ENCODE results near the gene BCAS4. TPM values are rescaled to one million over a fixed set of nuclear protein-coding genes. Genes with fewer than 3 reads are reported as not detected.

BCAS4 gene
- total RNA-seq, 3 donors from 2014 or later (not counting 1 experiment from before 2014, with no cell fraction given), result 7.7 to 13.5 (median 10.5) TPM

DNA sequence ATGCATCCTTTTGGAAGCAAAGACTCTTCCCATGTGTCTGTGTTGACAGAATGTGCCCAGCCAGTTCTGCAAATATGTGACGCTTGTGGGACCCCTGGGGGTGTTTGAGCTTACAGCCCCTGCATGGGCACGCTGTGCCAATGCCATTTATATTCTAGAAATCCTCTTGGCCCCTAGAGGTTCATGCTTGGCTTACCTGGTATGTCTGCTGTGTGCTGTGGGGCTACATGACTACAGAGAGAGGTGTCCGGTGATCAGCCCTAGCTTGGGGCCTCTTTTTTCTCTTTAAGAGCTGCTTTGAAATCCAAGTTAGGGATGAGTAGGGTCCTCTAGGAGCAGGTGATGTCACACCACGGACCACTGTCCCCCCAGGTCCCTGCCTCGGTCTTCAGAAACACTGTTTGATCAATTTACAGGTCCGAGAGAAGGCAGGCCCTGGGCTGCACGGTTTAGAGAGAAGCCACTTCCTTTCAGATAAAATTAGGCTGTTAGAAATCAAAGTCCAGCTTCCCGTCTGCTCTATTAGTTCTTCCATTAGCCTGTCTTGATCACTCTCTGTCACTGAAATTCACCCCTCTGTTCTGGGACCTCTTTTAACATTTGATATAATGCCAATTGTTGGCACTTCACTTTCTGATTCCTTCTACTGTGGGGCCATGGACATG is 26.5 kb downstream of the BCAS4 start:
- peaks cover 0 to 2% of the 10 kb centered on the region in 2 donors for H3K9me3 Mint-ChIP-seq
- no peaks in the 10 kb centered on the region for H3K36me3 Mint-ChIP-seq
- Histone ChIP-seq H3K4me1 (ENCODE audit: control insufficient read depth, insufficient read depth, low read length) (peaks cover 44% of the 10 kb centered on the region), H3K36me3 (ENCODE audit: control insufficient read depth, insufficient read depth, low read length) (no peaks in the 10 kb centered on the region), H3K9me3 (ENCODE audit: control insufficient read depth, insufficient read depth, low read length) (no peaks in the 10 kb centered on the region), H3K27ac (ENCODE audit: low read length) (peak overlapping the region; percentile 50), H3K27me3 (ENCODE audit: control insufficient read depth, insufficient read depth, low read length) (no peaks in the 10 kb centered on the region), H3K4me3 (ENCODE audit: low read length) (no peak overlapping the region)
- no peak overlapping the region for H3K4me3 Mint-ChIP-seq
- ATAC-seq (no peak), DNase-seq (no peak)
- H3K27me3 Mint-ChIP-seq (ENCODE audit: low read depth in 2 of 2), result no peaks in the 10 kb centered on the region
- H3K4me1 Mint-ChIP-seq, result peaks cover 39 to 41% of the 10 kb centered on the region in 2 donors
- TF ChIP-seq, protein P1, sequence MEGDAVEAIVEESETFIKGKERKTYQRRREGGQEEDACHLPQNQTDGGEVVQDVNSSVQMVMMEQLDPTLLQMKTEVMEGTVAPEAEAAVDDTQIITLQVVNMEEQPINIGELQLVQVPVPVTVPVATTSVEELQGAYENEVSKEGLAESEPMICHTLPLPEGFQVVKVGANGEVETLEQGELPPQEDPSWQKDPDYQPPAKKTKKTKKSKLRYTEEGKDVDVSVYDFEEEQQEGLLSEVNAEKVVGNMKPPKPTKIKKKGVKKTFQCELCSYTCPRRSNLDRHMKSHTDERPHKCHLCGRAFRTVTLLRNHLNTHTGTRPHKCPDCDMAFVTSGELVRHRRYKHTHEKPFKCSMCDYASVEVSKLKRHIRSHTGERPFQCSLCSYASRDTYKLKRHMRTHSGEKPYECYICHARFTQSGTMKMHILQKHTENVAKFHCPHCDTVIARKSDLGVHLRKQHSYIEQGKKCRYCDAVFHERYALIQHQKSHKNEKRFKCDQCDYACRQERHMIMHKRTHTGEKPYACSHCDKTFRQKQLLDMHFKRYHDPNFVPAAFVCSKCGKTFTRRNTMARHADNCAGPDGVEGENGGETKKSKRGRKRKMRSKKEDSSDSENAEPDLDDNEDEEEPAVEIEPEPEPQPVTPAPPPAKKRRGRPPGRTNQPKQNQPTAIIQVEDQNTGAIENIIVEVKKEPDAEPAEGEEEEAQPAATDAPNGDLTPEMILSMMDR (IDR thresholded peaks at IDR 0.05), result no peak
- intact Hi-C loops (cut with micrococcal nuclease), result no loop called here
- 55% methylated on average over 8 of the region's 8 CpGs for WGBS (ENCODE audit: insufficient coverage)
- peak overlapping the region; percentile 74 to 80 for H3K27ac Mint-ChIP-seq

DNA sequence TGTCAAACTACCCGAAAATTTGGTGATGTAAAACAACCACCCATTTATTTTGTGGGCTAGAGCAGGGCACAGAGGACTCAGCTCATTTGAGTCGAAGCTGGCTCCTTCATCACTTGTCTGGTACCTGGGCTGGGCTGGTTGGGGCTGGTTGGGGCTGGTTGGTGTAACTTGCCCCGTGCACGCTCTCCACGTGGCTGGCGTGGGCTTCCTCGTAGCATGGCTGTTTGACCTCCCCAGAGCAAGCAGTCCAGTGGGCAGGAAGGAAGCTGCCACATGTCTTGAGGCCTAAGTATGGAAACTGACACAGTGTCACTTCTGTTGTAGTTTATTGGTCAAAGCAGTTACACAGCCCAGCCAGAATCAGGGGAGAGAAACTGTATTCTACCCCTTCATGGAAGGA is 27.1 kb downstream of the BCAS4 start:
- H3K9me3 Mint-ChIP-seq, result peaks cover 0 to 2% of the 10 kb centered on the region in 2 donors
- H3K27me3 ChIP-seq (ENCODE audit: control insufficient read depth, insufficient read depth, low read length), result no peaks in the 10 kb centered on the region
- H3K36me3 Mint-ChIP-seq, result no peaks in the 10 kb centered on the region
- peak overlapping the region; percentile 74 to 80 for H3K27ac Mint-ChIP-seq
- H3K4me3 ChIP-seq (ENCODE audit: low read length), result no peak overlapping the region
- no peak overlapping the region for H3K4me3 Mint-ChIP-seq
- TF ChIP-seq, protein P1 (IDR thresholded peaks at IDR 0.05), result no peak
- 43% methylated on average over 7 of the region's 7 CpGs for WGBS (ENCODE audit: insufficient coverage)
- ATAC-seq (no peak), DNase-seq (no peak)
- intact Hi-C loops (cut with micrococcal nuclease), result no loop called here
- no peaks in the 10 kb centered on the region for H3K9me3 ChIP-seq (ENCODE audit: control insufficient read depth, insufficient read depth, low read length)
- H3K4me1 ChIP-seq (ENCODE audit: control insufficient read depth, insufficient read depth, low read length), result peaks cover 44% of the 10 kb centered on the region
- H3K36me3 ChIP-seq (ENCODE audit: control insufficient read depth, insufficient read depth, low read length), result no peaks in the 10 kb centered on the region
- H3K27ac ChIP-seq (ENCODE audit: low read length), result peak overlapping the region; percentile 50
- H3K4me1 Mint-ChIP-seq, result peaks cover 39 to 41% of the 10 kb centered on the region in 2 donors
- no peaks in the 10 kb centered on the region for H3K27me3 Mint-ChIP-seq (ENCODE audit: low read depth in 2 of 2)

DNA sequence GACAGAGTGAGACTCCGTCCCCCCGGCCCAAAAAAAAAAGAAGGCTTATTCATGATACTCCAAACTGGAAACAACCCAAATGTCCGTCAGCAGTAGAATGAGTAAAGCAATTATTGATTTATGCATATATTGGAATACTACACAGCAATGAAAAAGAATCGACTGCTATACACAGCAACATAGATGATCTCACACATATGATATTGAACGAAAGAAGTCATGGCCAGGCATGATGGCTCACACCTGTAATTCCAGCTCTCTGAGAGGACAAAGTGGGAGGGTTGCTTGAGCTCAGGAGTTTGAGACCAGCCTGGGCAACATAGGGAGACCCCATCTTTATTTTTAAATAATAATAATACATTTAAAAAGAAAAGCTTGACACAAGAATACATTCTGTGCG is 28.5 kb downstream of the BCAS4 start:
- Histone ChIP-seq H3K27me3 (ENCODE audit: control insufficient read depth, insufficient read depth, low read length) (no peaks in the 10 kb centered on the region), H3K27ac (ENCODE audit: low read length) (no peak overlapping the region), H3K4me1 (ENCODE audit: control insufficient read depth, insufficient read depth, low read length) (peaks cover 33% of the 10 kb centered on the region), H3K9me3 (ENCODE audit: control insufficient read depth, insufficient read depth, low read length) (no peaks in the 10 kb centered on the region), H3K36me3 (ENCODE audit: control insufficient read depth, insufficient read depth, low read length) (no peaks in the 10 kb centered on the region), H3K4me3 (ENCODE audit: low read length) (no peak overlapping the region)
- intact Hi-C loops (cut with micrococcal nuclease), result no loop called here
- H3K27me3 Mint-ChIP-seq (ENCODE audit: low read depth in 2 of 2), result no peaks in the 10 kb centered on the region
- H3K4me3 Mint-ChIP-seq, result no peak overlapping the region
- H3K36me3 Mint-ChIP-seq, result no peaks in the 10 kb centered on the region
- 95% methylated on average over 3 of the region's 6 CpGs for WGBS (ENCODE audit: insufficient coverage)
- H3K9me3 Mint-ChIP-seq, result peaks cover 0 to 2% of the 10 kb centered on the region in 2 donors
- ATAC-seq (no peak), DNase-seq (no peak)
- TF ChIP-seq, protein P1 (IDR thresholded peaks at IDR 0.05), result no peak
- no peak overlapping the region for H3K27ac Mint-ChIP-seq
- H3K4me1 Mint-ChIP-seq, result peaks cover 31 to 34% of the 10 kb centered on the region in 2 donors

DNA sequence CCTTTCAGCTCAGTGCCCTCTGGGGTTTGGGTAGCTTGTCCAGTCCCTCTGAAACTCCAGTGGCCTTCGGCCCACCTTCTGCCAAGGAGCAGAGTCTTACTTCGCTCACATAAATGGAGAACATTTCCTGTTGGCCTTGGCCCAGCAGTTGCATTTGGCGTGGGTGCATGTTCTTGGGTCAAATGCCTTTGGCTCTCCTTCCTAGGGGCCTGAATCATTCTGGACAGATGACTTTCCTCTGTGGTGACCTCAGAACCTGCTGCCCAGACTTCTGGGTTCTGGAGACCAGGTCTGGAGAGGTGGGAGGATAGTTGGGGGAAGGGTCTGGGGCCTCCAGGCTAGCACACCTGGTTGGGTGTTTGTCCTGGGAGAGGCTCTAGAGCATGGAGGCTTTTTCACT is 29.3 kb downstream of the BCAS4 start:
- no peak for ATAC-seq
- H3K4me1 Mint-ChIP-seq, result peaks cover 26 to 28% of the 10 kb centered on the region in 2 donors

More for the DNA sequence above, 29.3 kb downstream of the BCAS4 start:
- Histone ChIP-seq H3K27me3 (ENCODE audit: control insufficient read depth, insufficient read depth, low read length) (no peaks in the 10 kb centered on the region), H3K27ac (ENCODE audit: low read length) (no peak overlapping the region), H3K4me3 (ENCODE audit: low read length) (no peak overlapping the region), H3K4me1 (ENCODE audit: control insufficient read depth, insufficient read depth, low read length) (peaks cover 25% of the 10 kb centered on the region), H3K36me3 (ENCODE audit: control insufficient read depth, insufficient read depth, low read length) (no peaks in the 10 kb centered on the region), H3K9me3 (ENCODE audit: control insufficient read depth, insufficient read depth, low read length) (no peaks in the 10 kb centered on the region)
- Mint-ChIP-seq H3K27ac (no peak overlapping the region), H3K36me3 (no peaks in the 10 kb centered on the region), H3K4me3 (no peak overlapping the region), H3K9me3 (peaks cover 0 to 2% of the 10 kb centered on the region in 2 donors), H3K27me3 (ENCODE audit: low read depth in 2 of 2) (no peaks in the 10 kb centered on the region)
- intact Hi-C loops (cut with micrococcal nuclease), result no loop called here
- TF ChIP-seq, protein P1 (IDR thresholded peaks at IDR 0.05), result no peak
- 96% methylated on average over 3 of the region's 3 CpGs for WGBS (ENCODE audit: insufficient coverage)
- DNase-seq, result no peak

Data from natural killer cell (primary cell).